Right lung (tissue), 10 donors: ENCODE measurements around the gene NOC4L. TPM values are rescaled to one million over a fixed set of nuclear protein-coding genes. Genes with fewer than 3 reads are reported as not detected.
A peak's percentile ranks its signal among the peaks of the same experiment; 100 is the strongest.
"Not testable (repeated sequence)": the region's sequence is repeated elsewhere in the genome, so short reads cannot be mapped to it uniquely, and the experiment has no call there.

ENCODE experiments used
- DNase-seq, 2 donors: peaks; one replicate each; pipeline ENCODE4 v3.0.0-alpha.2; 2013
- long read RNA-seq, 8 donors: transcript quantifications; one replicate each; lab custom pipeline, GENCODE V29; 2026
- polyA plus RNA-seq, 5 donors: library from polyadenylated mRNA; unstranded; fragments of 120-200 nt; gene quantifications; one replicate each; pipeline versions ENCODE4 v1.2.1 to v1.2.3, GENCODE V29; 2013; ENCODE audit warnings: inconsistent platforms in 1 of 5, low replicate concordance in 1 of 5; ENCODE audit not compliant: insufficient read length in 5 of 5, insufficient read depth in 1 of 5

NOC4L gene
- 10 to 100 TPM in 3 of 5 donors, 1 to 10 TPM in 2; 9.3 to 19.7 (median 10.4) TPM for polyA plus RNA-seq
- long read RNA-seq, donor 1, transcript NOC4L-201 (15 exons, 1,632 nt) = major isoform, 9 of 9 reads
- long read RNA-seq, donor 1, partial matches to known transcripts = 0 of 9 reads
- long read RNA-seq, donor 1, other reads (novel, unspliced or antisense) = 0 of 9 reads
- long read RNA-seq, donor 2, partial matches to known transcripts = 0 of 1 reads
- long read RNA-seq, donor 2, other reads (novel, unspliced or antisense) = 0 of 1 reads
- long read RNA-seq, donor 3, partial matches to known transcripts = 0 of 6 reads
- long read RNA-seq, donor 3, other reads (novel, unspliced or antisense) = 0 of 6 reads
- long read RNA-seq, donor 4, partial matches to known transcripts = 0 of 2 reads
- long read RNA-seq, donor 4, other reads (novel, unspliced or antisense) = 0 of 2 reads
- long read RNA-seq, donor 5, partial matches to known transcripts = 0 of 2 reads
- long read RNA-seq, donor 5, other reads (novel, unspliced or antisense) = 0 of 2 reads
- long read RNA-seq, donor 6, transcript NOC4L-201 (15 exons, 1,632 nt) = major isoform, 6 of 6 reads
- long read RNA-seq, donor 6, partial matches to known transcripts = 0 of 6 reads
- long read RNA-seq, donor 6, other reads (novel, unspliced or antisense) = 0 of 6 reads
- long read RNA-seq, donor 7, transcript NOC4L-201 (15 exons, 1,632 nt) = major isoform, 9 of 9 reads
- long read RNA-seq, donor 7, partial matches to known transcripts = 0 of 9 reads
- long read RNA-seq, donor 7, other reads (novel, unspliced or antisense) = 0 of 9 reads
- long read RNA-seq, donor 8, partial matches to known transcripts = 0 of 3 reads
- long read RNA-seq, donor 8, other reads (novel, unspliced or antisense) = 0 of 3 reads

DNA sequence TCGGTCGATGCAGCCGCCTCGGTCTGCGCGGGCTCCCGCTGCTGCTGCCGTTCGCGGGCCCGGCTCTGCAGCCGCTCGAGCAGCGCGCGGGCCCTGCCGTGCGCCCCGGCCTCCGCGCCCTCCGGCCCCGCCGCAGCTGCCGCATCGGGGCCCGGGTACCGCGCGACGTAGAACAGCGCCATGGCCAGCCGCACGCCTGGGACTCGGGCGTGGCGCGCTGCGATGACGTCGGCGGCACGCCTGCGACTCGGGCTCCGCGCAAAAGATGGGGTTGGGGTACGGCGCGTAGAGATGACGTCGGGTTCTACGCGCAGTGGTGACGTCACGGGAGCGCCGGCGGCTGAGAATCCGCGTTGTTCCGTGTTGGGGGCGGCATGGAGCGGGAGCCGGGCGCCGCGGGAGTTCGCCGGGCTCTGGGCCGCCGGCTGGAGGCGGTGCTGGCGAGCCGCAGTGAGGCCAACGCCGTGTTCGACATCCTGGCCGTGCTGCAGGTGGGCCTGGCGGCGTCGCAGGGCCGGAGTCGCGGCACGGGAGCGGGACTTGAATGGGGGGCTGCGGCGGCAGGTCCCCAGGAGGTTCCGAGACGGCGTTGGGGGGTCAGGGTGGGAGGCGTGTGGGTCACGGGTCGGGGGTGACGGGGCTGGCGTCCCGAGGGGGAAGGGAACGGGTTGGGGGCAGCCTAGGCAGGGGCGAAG lies at the start of gene NOC4L, which contains the start of gene DDX51:
Gene NOC4L, plus strand, starts transcription at position 343 of the 695 bp plus-strand sequence. Its CDS starts 32 bp downstream, at position 375.
Gene DDX51, minus strand, starts transcription at position 205 of the 695 bp plus-strand sequence. Its CDS starts 23 bp downstream, at position 182.
- peak; percentile 96 for DNase-seq

DNA sequence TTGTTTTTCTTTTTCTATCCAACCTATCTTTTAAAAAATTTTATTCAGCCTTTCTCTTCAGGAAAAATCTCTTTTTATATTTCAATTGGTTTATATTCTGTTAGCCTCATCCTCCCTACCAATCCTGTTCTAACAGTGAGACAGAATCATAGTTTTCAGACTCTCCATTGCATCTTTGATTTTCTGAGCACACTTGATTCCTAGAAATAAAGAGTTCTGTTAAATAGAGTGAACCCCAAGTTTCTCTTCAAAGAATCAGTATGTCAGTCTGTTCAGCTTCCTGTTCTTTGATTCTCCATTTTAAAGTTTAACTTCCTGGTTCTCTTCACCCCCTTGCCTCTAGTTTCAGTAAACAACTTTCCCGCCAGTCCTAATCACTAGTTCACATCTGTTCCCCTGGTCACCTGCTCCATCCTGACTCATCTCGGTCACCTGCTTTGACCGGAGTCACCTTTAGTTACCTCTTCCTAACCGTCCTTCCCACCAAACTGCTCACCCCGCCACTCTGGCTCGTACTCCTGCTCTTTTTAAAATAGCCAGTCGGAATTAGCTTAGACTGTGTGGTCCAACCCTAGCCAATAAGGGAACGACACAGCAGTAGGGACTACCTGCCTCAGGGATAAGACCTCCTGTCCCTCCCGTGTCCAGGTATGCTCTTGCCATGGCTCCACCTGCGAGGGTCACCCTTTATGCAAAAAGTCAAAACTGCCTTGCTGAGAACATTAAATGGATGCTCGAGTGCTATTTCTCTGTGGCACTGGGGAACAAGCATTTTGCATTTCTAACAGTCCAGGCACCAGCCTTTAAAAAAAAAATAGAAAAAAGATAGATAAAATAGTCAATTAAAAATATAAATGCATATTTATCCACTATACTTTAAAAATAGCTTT lies 48.5 kb upstream of the NOC4L start:
- no peak for DNase-seq

DNA sequence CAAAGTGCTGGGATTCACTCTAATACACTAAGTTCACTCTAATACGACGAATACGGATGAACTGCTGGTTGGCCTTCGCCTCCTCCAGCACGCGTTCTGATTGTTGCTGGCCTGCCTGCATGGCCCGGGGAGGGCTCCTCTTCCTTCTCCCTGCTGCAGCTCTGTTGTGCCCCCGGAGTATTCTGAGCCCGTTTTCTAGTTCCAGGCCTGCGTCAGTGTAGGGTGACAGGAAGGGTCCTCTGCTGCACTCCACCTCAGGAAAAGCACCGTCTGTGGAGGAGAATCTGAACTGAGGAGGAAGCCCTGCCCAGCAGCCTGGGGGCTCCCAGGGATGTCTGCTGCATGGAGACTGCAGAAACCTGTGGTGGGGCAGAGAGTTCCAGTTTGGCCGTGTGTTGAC lies 44.5 kb upstream of the NOC4L start:
- no peak for DNase-seq

DNA sequence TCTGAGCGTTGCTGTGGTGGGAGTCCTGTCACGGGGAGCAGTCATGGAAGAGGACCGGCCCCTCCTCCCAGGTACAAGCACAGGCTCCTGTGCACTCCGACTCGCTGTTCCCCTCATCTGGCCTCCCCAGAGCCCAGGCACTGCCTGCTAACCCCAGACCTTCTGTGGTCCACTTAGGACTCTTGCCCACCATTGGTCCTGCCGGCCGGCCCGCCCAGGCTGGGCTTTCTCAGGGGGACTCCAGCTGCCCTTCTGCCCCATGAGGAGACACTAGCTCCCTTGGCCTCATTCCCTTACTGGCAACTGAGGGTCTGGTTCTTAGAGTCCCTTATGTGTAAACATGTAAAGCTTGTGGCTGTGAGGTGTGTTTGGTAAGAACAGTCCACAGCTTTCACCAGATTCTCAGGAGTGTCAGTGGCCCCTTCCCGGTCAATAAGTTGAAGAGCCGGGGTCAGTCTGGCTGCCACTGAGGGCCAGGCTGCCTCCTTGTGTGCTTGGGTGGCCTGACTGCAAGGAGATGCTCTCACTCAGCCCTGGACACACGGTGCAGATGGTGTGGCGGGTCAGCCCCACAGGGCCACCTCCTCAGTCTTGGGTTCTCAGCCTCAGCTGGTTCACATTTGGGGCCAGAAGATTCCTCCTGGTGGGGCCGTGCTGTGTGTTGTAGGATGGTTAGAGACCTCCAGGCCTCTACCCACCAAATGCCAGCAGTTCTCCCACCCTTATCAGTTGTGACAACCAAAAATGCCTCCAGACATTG lies 43.8 kb upstream of the NOC4L start:
- no peak for DNase-seq

DNA sequence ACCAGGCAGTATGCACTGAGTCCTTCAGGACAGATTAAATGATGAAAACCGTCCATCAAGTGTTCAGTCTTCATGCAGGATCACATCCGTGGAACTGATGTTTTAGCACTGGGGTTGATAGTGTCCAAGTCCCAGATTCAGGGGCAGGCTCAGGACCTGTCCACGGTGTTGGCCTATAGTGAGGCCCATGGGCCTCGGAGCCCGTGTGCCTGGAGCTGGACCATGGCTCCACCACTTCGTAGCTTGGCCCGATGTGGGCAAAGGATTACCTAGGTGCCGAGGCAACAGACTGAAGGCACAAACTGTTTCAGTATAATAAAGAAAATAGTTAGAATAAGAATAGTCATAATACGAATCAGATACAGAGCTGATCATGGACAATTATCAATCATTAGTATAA lies 42.0 kb upstream of the NOC4L start:
- no peak for DNase-seq

DNA sequence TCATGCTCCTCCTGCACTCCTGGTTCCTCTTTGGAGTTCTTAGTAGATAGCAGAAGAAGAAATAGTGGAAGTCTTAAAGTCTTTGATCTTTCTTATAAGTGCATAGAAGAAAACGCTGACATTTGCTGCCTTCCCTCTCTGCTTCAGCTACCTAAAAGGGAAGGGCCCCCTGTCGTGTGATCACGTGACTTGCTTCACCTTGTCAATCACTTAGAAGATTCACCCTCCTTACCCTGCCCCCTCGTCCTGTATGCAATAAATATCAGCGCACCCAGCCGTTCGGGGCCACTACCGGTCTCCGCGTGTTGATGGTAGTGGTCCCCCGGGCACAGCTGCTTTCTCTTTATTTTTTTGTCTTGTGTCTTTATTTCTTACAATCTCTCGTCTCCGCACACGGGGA lies 41.2 kb upstream of the NOC4L start:
- not testable (repeated sequence) for DNase-seq

DNA sequence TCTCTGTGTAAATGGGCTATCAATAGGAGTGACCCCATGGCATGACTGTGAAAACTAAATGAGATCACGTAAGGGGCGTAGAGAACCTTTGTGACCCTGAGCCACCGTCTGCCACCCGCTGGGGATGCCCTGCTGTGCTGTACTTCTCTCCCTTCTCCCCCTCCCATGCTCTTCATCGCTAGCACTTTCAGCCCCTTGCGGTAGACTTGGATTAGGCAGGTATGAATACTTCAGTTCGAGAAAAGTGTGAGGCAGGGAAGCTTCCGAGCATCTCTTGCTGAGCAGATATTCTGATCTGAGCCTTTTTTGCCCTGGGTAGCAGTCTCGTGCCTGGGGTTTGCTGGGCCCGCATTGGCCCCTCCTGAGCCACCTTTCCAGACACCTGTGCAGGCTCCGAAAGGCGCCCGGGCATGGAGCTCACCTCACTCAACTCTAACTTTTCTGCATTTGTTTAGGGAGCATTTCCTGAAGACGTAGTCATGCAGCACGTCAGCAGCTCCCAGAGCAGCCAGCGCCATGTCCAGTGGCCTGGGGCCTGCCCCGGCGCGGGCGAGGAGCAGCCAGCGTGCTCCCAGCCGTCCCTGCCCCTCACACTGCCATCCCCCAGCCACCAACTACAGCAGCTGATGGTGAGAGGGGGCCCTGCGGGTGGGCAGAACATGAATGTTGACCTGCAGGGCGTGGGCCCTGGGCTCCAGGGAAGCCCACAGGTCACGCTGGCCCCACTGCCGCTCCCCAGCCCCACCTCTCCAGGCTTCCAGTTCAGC lies 40.5 kb upstream of the NOC4L start:
- no peak for DNase-seq

DNA sequence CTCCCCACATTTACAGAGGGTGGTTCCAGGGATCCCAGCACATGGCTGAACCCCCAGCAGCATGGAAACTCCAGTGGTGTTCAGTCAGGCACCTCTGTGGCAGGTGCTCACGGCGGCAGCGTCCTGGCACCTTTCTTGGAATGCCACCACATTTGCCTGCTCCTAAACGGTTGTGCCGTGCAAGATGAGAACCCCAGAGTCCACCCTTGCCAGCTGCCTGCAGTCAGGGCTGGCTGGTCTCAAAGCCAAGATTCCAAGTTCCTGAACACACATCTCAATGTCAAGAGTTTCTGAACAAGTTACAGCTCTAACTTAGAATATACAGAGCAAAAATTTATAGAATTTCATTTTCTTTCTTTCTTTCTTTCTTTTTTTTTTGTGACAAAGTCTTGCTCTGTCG lies 38.8 kb upstream of the NOC4L start:
- DNase-seq = no peak

DNA sequence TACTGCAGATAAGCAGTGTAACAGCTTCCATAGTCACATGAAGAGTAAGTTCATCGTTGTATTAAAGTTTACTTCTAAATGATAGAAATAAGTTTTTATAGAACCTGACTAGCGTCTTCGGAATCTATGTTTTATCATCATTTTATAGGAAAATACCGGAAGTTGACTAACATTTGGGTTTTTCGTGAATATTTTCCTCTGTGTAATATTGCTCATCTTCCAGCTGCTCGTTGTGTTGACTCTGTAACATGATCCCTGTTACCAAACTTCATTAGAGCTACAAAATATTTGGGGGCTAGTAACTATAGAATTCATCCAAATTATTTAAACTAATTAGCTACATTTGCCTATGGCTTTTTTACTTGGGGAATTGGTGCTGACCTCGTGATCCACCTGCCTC lies 37.3 kb upstream of the NOC4L start:
- DNase-seq = no peak

DNA sequence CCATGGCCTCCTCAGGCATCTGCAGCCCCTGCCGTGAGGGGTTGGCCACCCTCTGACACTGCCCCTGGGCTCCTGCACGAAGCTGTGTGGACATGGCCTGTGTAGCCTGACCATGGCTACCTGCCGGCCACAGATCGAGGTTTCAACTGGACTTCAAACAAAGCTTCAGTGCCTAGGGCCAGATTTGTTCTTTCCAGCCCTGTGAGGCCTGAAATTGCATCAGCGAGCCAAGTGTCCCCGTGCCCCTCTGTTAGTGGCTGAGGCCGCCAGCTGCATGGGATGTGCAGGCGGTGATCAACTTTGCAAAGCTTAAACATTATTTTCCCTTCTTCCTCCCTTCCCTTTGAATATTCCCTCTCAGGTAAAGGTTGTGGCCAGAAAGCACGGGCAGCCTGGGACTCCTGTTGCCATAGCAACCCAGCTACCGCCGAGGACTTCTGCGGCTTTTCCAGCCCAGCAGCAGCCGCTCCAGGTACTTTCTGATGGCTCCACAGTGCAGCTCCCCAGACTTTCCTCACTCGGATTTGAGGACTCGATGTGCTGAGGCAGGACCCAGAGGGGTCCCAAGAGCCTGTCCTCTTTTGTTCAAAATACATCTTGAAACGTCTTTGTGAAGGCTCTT lies 35.9 kb upstream of the NOC4L start:
- no peak for DNase-seq

DNA sequence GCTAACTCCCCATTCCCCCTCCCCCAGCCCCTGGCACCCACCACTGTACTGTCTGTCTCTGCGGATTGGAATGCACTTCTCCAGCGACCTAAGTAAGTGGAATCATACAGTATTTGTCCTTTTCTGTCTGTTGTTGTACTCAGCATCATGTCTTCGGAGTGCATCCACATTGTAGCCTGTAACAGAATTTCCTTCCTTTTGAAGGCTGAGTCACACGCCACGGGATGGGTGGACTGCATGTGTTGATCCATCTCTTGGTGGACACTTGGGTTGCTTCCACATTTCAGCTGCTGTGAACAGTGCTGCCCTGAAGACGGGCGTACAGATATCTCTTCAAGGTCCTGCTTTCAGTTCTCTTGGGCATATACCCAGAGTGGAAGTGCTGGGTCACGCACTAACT lies 34.5 kb upstream of the NOC4L start:
- DNase-seq = no peak

DNA sequence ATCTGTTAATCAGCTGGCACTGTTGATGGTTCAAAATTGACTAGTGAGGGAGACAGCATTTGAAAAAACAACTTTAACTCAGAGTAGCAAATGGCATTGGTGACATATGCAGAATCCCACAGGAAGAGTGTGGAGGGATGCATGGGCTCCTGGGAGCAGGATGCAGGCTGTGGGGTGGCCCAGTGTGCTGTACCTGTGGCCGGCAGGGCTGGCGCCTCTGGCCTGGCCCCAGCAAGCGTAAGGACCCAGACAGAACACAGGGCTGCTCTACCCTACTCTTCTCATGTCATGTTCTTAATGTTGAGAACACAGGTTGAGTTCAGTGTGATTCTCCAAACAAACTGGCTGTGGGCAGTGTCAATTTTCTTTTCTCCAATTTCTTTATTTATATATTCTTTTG lies 33.6 kb upstream of the NOC4L start:
- no peak for DNase-seq

DNA sequence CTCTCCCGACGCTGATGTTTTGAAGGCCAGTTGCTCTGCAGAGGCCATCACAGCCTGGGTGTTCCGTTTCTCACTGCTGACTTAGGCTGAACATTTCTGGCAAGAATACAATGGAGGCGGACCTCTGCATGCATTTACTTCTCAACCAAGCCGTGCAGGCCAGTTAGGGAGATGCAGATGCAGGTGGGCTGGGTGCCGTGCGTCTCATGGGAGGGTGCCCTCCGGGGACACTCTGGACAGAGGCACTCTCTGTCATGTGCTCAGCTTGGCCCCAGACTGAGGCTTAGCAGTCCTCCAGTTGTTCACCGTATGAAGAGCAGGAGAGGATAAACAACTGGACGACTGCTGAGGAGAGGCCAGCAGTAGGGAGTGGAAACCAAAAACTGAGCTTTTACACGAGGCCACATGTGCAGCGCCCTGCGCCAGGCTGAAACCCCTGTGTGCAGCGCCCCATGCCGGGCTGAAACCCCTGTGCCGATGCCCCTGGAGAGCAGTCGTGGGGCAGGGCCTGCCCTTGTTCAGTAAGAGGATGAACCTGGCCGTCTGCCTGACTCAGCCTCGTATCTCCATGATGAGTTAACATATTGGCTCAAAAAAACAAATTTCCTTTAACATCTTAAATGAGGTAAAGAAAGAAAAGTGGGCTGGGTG lies 32.5 kb upstream of the NOC4L start:
- DNase-seq = no peak

DNA sequence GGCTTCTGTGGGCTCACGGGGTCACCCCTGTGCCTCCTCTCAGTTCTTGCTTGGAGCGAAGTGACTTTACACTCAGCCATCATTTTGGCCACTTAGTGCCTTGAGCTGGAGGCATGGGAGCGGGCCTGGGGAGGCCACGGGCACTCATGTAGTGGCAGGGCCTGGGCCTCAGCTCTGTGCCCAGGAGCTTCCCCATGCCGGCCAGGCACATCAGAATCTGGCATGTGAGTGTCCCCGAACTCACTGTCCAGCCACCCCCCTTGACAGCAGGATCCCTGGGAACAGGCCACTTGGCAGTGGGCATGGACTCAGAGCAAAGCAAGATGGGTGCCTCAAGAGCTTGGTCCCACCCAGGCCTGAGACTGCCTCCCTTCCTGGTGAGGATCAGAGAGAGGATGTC lies 29.6 kb upstream of the NOC4L start:
- DNase-seq = no peak

DNA sequence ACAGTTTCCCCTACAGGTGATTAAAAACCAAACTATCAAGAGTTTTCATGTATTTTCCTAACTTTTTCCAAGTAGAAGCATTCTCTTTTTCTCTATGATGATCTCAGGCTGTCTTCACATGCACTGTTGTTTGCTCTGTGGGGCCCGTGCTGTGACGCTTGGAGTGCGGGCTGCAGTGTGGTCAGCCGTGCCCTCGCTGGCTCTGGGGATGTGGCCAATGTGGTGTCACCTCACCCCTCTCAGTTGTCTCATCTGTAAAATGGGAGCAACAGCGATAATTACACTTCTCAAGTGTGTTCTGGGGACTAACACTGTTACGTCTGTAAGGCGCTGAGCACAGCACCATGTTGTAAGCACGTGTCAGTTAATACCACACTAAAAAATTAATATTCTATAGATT lies 28.8 kb upstream of the NOC4L start:
- DNase-seq = no peak

DNA sequence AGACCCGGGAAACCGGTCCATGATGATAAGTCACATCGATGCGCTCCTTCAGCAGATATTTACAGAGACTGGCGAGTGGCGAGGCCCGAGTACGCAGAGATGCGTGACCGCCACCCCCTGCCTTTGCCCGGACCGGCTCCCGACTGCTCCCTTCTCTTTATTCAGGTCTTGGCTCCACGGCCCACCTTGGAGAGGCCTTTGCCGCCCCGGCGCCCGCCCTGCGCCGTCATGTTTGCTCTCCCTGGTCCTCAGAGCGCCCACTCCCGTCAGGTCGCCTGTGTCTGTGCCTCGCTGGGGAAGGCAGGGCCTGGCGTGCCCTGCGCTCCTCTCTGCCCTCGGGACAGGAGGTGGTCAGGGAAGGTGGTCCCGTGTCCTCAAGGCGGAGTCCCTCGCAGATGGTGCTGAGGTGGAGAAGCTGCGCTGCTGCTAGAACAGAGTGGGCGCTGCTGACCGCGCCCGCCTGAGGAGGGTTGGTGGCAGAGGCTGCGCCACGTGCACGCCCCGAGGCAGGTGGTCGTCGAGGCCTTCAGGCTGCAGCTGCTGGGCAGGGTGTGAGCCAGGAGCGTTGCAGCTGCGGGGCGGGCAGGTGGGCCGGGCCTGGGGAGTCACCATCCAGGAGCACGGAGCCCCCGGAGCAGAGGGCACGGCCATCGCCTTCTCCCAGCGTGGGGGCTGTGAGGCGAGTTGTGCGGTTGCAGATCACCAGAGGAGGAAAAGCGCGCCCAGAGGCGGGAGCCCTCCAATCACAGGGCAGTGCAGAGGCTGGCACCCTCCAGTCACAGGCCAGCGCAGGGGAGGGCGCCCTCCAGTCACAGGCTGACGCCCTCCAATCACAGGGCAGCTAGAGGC lies 27.3 kb upstream of the NOC4L start:
- no peak for DNase-seq

DNA sequence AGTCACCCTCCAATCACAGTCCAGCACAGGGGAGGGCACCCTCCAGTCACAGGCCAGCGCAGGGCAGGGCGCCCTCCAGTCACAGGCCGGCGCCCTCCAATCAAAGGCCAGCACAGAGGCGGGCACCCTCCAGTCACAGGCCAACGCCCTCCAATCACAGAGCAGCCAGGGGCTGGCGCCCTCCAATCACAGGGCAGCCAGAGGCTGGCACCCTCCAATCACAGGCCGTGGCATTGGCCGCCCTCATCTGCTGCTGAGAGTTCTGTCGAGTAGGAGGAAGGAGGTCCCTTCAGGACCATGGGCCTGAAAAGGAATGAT lies 26.7 kb upstream of the NOC4L start:
- no peak for DNase-seq

DNA sequence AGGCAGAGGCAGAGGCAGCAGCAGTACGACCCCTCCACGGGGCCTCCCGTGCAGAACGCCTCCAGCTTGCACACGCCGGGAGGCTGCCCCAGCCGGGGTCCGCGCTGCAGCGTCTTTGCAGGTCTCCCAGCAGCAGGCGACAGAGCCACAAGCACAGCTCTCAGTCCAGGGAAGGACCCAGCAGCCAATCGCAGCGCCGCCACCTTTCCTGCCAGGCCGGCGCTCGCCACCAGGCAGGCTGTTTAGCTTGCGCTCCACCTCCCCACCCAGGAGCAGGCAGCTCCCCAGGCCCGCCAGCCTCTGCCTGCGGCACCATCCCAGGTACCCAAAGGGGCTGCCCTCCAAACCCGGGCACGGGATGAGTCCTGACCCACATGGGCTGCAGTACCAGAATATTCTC lies 25.4 kb upstream of the NOC4L start:
- no peak for DNase-seq
